Airway epithelial cell (primary cell): ENCODE data around the gene LPP. TPM values are rescaled to one million over a fixed set of nuclear protein-coding genes. Genes with fewer than 3 reads are reported as not detected.

Source experiments
- total RNA-seq: library from RNA; depleted of rRNA; stranded (reverse); fragments of >200 nt; gene quantifications from 2 replicates; pipeline ENCODE4 v1.2.3, GENCODE V29; 2015

LPP gene, protein sequence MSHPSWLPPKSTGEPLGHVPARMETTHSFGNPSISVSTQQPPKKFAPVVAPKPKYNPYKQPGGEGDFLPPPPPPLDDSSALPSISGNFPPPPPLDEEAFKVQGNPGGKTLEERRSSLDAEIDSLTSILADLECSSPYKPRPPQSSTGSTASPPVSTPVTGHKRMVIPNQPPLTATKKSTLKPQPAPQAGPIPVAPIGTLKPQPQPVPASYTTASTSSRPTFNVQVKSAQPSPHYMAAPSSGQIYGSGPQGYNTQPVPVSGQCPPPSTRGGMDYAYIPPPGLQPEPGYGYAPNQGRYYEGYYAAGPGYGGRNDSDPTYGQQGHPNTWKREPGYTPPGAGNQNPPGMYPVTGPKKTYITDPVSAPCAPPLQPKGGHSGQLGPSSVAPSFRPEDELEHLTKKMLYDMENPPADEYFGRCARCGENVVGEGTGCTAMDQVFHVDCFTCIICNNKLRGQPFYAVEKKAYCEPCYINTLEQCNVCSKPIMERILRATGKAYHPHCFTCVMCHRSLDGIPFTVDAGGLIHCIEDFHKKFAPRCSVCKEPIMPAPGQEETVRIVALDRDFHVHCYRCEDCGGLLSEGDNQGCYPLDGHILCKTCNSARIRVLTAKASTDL
- total RNA-seq, result 10.7 and 20.1 TPM in 2 replicates

DNA sequence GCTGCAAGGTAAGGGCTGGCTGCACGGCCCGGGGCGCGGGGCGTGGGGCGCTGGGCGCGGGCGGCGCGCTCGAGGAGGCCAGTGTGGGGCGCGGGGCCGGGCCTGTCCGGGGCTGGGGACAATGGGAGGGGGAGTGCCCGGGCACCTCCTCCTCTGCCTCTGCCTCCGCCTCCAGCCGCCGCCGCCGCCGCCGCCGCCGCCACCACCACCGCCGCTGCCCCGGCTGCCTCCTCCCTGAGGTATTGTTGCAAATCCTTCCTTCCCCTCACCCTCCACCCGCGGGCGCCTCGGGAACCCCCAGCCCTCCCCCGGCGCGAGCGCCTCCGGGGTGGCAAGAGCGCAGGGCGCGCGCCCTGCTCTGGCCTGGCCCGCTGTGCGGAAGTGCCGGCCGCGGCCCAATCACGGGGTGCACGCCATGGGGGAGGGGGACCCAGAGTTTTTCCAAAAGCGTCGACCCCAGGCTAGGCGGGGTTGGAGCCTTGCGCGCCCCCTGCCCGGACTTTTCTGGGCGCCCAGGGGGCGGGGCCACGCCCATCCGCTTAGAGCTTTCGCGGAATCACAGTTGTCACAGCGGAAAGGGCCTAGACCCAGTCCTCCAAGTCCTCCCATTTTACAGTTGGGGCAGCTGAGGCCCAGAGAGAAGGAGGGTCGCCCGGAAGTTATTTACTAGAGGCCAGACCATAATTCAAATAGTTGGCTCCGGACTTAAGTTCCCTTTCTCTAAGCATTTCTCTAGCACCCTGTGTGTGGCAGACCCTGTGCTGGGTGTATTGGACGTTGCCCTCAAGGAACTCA, at the start of gene LPP:
TSS of gene LPP (plus strand) at position 144 of the 795 bp plus-strand sequence. CDS start 251,964 bp downstream, outside the sequence.

